B cell (primary cell): Measurements from ENCODE around the gene OR5B3. TPM values are rescaled to one million over a fixed set of nuclear protein-coding genes. Genes with fewer than 3 reads are reported as not detected.

Source experiments
- ATAC-seq: fragments of 200-7000 bp; cut with Tn5 transposase; one replicate; pipeline ENCODE4 v1.10.0; 2021; ENCODE audit warnings: low read depth, mild to moderate bottlenecking, moderate number of reproducible peaks, moderate library complexity
- CTCF ChIA-PET: fragments of 350-600 bp; sonication (Branson Sonifier 250); formaldehyde crosslinking; loops from one replicate; lab custom pipeline; 2021; ENCODE audit warnings: antibody characterized with exemption, inconsistent platforms; lab: Charles Lee
- POLR2A ChIA-PET: fragments of 350-600 bp; sonication (Branson Sonifier 250); formaldehyde crosslinking; loops from one replicate; lab custom pipeline; 2021; ENCODE audit warnings: antibody characterized with exemption; lab: Charles Lee
- DNase-seq: peaks from one replicate; pipeline ENCODE4 v3.0.0; 2013
- H2AFZ ChIP-seq: 2 replicates; pipeline ENCODE4 v1.6.1; 2012; ENCODE audit warnings: mild to moderate bottlenecking, low read depth, low read length; ENCODE audit not compliant: insufficient read depth, poor library complexity, severe bottlenecking
- H3K27ac ChIP-seq, 2 donors: 1 replicate in 1 of 2; 2 replicates in 1 of 2; pipeline ENCODE4 v1.5.1; 2012 to 2013; ENCODE audit warnings: low read length in 2 of 2, mild to moderate bottlenecking in 2 of 2, moderate library complexity in 1 of 2
- H3K27me3 ChIP-seq, 4 experiments: fragments of 200-600 bp in 1 of 4; sonication (generic) in 1 of 4; replicated peaks in 1 of 4; 1 replicate in 2 of 4; 2 replicates in 2 of 4; pipeline versions ENCODE4 v1.6.1 to v1.7.0; 2013 to 2016; ENCODE audit warnings: low read length in 3 of 4, mild to moderate bottlenecking in 2 of 4, mixed read lengths in 1 of 4, moderate library complexity in 1 of 4; ENCODE audit not compliant: insufficient read depth in 4 of 4, control insufficient read depth in 3 of 4; ENCODE audit errors: control extremely low read depth in 1 of 4
- H3K36me3 ChIP-seq, 2 experiments: replicated peaks in 1 of 2; 1 replicate in 1 of 2; 2 replicates in 1 of 2; pipeline versions ENCODE4 v1.6.1 to v1.7.1; 2013; ENCODE audit warnings: low read length in 1 of 2; ENCODE audit not compliant: insufficient read depth in 2 of 2, control insufficient read depth in 1 of 2; ENCODE audit errors: control extremely low read depth in 1 of 2, extremely low read depth in 1 of 2
- H3K4me1 ChIP-seq, 2 donors: fragments of 200-600 bp in 1 of 2; sonication (generic) in 1 of 2; 1 replicate in 1 of 2; 2 replicates in 1 of 2; pipeline versions ENCODE4 v1.5.1 to v1.6.1; 2013 to 2017; ENCODE audit warnings: low read length in 2 of 2; ENCODE audit not compliant: control insufficient read depth in 2 of 2, insufficient read depth in 2 of 2
- H3K4me2 ChIP-seq: replicated peaks from 2 replicates; pipeline ENCODE3; 2012; ENCODE audit warnings: mild to moderate bottlenecking, low read depth, low read length; ENCODE audit not compliant: poor library complexity, severe bottlenecking
- H3K4me3 ChIP-seq, 5 experiments: fragments of 200-600 bp in 1 of 5; sonication (generic) in 1 of 5; 1 replicate in 3 of 5; 2 replicates in 2 of 5; pipeline versions ENCODE4 v1.5.1 to v1.7.0; 2011 to 2016; ENCODE audit warnings: low read length in 4 of 5, mild to moderate bottlenecking in 4 of 5, low read depth in 2 of 5, control low read depth in 1 of 5, moderate library complexity in 1 of 5; ENCODE audit not compliant: insufficient read depth in 1 of 5; ENCODE audit errors: control extremely low read depth in 1 of 5, extremely low read depth in 1 of 5
- H3K79me2 ChIP-seq: fragments of 200-600 bp; sonication (generic); one replicate; pipeline ENCODE4 v1.6.0; 2016; ENCODE audit warnings: low read length; ENCODE audit not compliant: control insufficient read depth, insufficient read depth
- H3K9ac ChIP-seq: fragments of 200-600 bp; sonication (generic); 2 replicates; pipeline ENCODE4 v1.6.1; 2017; ENCODE audit warnings: mild to moderate bottlenecking, low read length, moderate library complexity
- H3K9me3 ChIP-seq, 3 donors: one replicate each; pipeline versions ENCODE4 v1.6.1 to v1.7.1; 2013; ENCODE audit warnings: low read length in 2 of 3; ENCODE audit not compliant: control insufficient read depth in 2 of 3, insufficient read depth in 1 of 3; ENCODE audit errors: control extremely low read depth in 1 of 3
- H4K20me1 ChIP-seq: 2 replicates; pipeline ENCODE4 v1.6.0; 2012; ENCODE audit warnings: mild to moderate bottlenecking, low read length; ENCODE audit not compliant: insufficient read depth, control insufficient read depth, poor library complexity, severe bottlenecking
- H3K27ac Mint-ChIP-seq: one replicate; pipeline ENCODE4 v1.8.0; 2021; ENCODE audit warnings: mixed read lengths
- H3K27me3 Mint-ChIP-seq: one replicate; pipeline ENCODE4 v1.8.0; 2021; ENCODE audit warnings: mixed read lengths
- H3K4me1 Mint-ChIP-seq: one replicate; pipeline ENCODE4 v1.8.0; 2021; ENCODE audit warnings: mixed read lengths
- H3K4me3 Mint-ChIP-seq: one replicate; pipeline ENCODE4 v1.8.0; 2021; ENCODE audit warnings: mixed read lengths
- H3K9me3 Mint-ChIP-seq: one replicate; pipeline ENCODE4 v1.8.0; 2022; ENCODE audit warnings: mixed read lengths; ENCODE audit not compliant: insufficient read depth
- CTCF ChIP-seq: fragments of 200-600 bp; IDR thresholded peaks from one replicate; pipeline ENCODE4 v1.8.0; 2022; ENCODE audit warnings: antibody characterized with exemption, mild to moderate bottlenecking
- EZH2 ChIP-seq: IDR thresholded peaks from 2 replicates; pipeline ENCODE4 v1.6.1; 2012; ENCODE audit warnings: borderline replicate concordance, low read depth, mild to moderate bottlenecking, moderate library complexity, low read length; ENCODE audit not compliant: insufficient read depth, poor library complexity, severe bottlenecking
- WGBS: methylation state at CpG from one replicate; pipeline ENCODE4 v1.1.5; 2013; ENCODE audit warnings: missing lambda C conversion rate; ENCODE audit not compliant: insufficient coverage; 5-methylcytosine and 5-hydroxymethylcytosine counted together
- intact Hi-C: fragments of 100-400 bp; cut with micrococcal nuclease; formaldehyde crosslinking; loops from one replicate; pipeline ENCODE4 v1.10.0; 2022
- polyA plus RNA-seq: library from polyadenylated mRNA; depleted of rRNA; stranded (reverse); fragments of >200 nt; gene quantifications from 2 replicates; pipeline ENCODE4 v1.2.3, GENCODE V29; 2012
- total RNA-seq, 2 donors: library from RNA; stranded (reverse); fragments of 120-200 nt in 1 of 2; gene quantifications; 1 replicate in 1 of 2; 2 replicates in 1 of 2; pipeline versions ENCODE4 v1.2.3 to v1.2.4, GENCODE V29; 2013 to 2022

The OR5B3 gene
- total and polyA plus RNA-seq, 2 donors (not counting 1 experiment from before 2014, with no cell fraction given), result not detected

- no peak overlapping the region for H2AFZ ChIP-seq
- ChIA-PET POLR2A (no interaction called here), CTCF (no interaction called here)
- H3K27me3 Mint-ChIP-seq, result peaks cover 13% of the 10 kb centered on the region
- H3K4me2 ChIP-seq, result no peak overlapping the region
- no peaks in the 10 kb centered on the region for H3K36me3 ChIP-seq
- intact Hi-C loops, result no loop called here
- H3K27ac Mint-ChIP-seq, result no peak overlapping the region
- H3K27ac ChIP-seq, result no peak overlapping the region
- peaks cover 0 to 7% (median 2%) of the 10 kb centered on the region in 4 experiments for H3K27me3 ChIP-seq
- TF ChIP-seq CTCF (no peak), EZH2 (no peak)
- H3K4me1 Mint-ChIP-seq, result no peaks in the 10 kb centered on the region
- H4K20me1 ChIP-seq, result no peaks in the 10 kb centered on the region
- H3K4me3 ChIP-seq, result no peak overlapping the region
- no peak overlapping the region for H3K9ac ChIP-seq
- no peak for ATAC-seq
- WGBS, result no CpG with 5 or more reads among the region's 3 CpGs
- H3K79me2 ChIP-seq, result no peaks in the 10 kb centered on the region
- H3K4me3 Mint-ChIP-seq, result no peak overlapping the region
- H3K4me1 ChIP-seq, result no peaks in the 10 kb centered on the region
- no peak for DNase-seq
- no peaks in the 10 kb centered on the region for H3K9me3 Mint-ChIP-seq
- no peaks in the 10 kb centered on the region for H3K9me3 ChIP-seq
These were observed 51.9 kb downstream of the OR5B3 start for GRCh38 chr11:58354727-58355126.

Other genes with a start within 250 kb of the OR5B3 start
- gene OR9Q2, start 217.8 kb downstream of the OR5B3 start, total RNA-seq, result not detected in 2 replicates
- not detected in 2 replicates for gene OR9Q2, start 217.8 kb downstream of the OR5B3 start, polyA plus RNA-seq
- not detected in 2 replicates for gene OR1S2, start 202.7 kb downstream of the OR5B3 start, total RNA-seq
- not detected in 2 replicates for gene OR1S2, start 202.7 kb downstream of the OR5B3 start, polyA plus RNA-seq
- not detected in 2 replicates for gene OR1S1, start 194.2 kb downstream of the OR5B3 start, total RNA-seq
- not detected in 2 replicates for gene OR1S1, start 194.2 kb downstream of the OR5B3 start, polyA plus RNA-seq
- gene OR10Q1, start 178.0 kb downstream of the OR5B3 start, total RNA-seq, result not detected in 2 replicates
- gene OR10Q1, start 178.0 kb downstream of the OR5B3 start, polyA plus RNA-seq, result not detected in 2 replicates
- gene OR10W1, start 138.6 kb downstream of the OR5B3 start, total RNA-seq, result not detected in 2 replicates
- not detected in 2 replicates for gene OR10W1, start 138.6 kb downstream of the OR5B3 start, polyA plus RNA-seq
- not detected in 2 replicates for gene OR5B17, start 47.8 kb downstream of the OR5B3 start, total RNA-seq
- not detected in 2 replicates for gene OR5B17, start 47.8 kb downstream of the OR5B3 start, polyA plus RNA-seq
- gene OR5B2, start 21.2 kb upstream of the OR5B3 start, total RNA-seq, result 0.27 TPM in 1 of 2 replicates, not detected in the other
- gene OR5B2, start 21.2 kb upstream of the OR5B3 start, polyA plus RNA-seq, result 0.03 TPM in 1 of 2 replicates, not detected in the other
- not detected in 2 replicates for gene OR5B12, start 35.4 kb upstream of the OR5B3 start, total RNA-seq
- gene OR5B12, start 35.4 kb upstream of the OR5B3 start, polyA plus RNA-seq, result not detected in 2 replicates
- gene OR5B21, start 101.2 kb upstream of the OR5B3 start, total RNA-seq, result 0.74 and 1.5 TPM in 2 replicates
- gene OR5B21, start 101.2 kb upstream of the OR5B3 start, polyA plus RNA-seq, result 0.10 TPM in 1 of 2 replicates, not detected in the other
- 209 and 213 TPM in 2 replicates for gene LPXN, start 169.0 kb upstream of the OR5B3 start, total RNA-seq
- 44.5 and 59.2 TPM in 2 replicates for gene LPXN, start 169.0 kb upstream of the OR5B3 start, polyA plus RNA-seq
- 50.3 and 51.2 TPM in 2 replicates for gene ZFP91, start 172.2 kb upstream of the OR5B3 start, total RNA-seq
- 14.4 and 30.2 TPM in 2 replicates for gene ZFP91, start 172.2 kb upstream of the OR5B3 start, polyA plus RNA-seq
- 4.8 and 5.9 TPM in 2 replicates for gene CNTF, start 215.8 kb upstream of the OR5B3 start, total RNA-seq
- 1.4 and 3.0 TPM in 2 replicates for gene CNTF, start 215.8 kb upstream of the OR5B3 start, polyA plus RNA-seq